Stimulated activated naive CD8-positive, alpha-beta T cell treated with anti-CD3 and anti-CD28 coated beads, Interleukin-15, amount 100 ng/mL, for 72 hours (primary cell): ENCODE measurements around the gene SERPINE2.
A peak's percentile ranks its signal among the peaks of the same experiment; 100 is the strongest.

Source experiments
- ATAC-seq: fragments of 150-1000 bp; cut with Tn5 transposase; 2 replicates; pipeline ENCODE4 v1.10.0; 2021; ENCODE audit warnings: mild to moderate bottlenecking, moderate library complexity
- DNase-seq, 2 donors: peaks; one replicate each; pipeline ENCODE4 v3.0.0; 2021 to 2022
- H3K27ac Mint-ChIP-seq, 2 donors: one replicate each; pipeline ENCODE4 v1.8.0; 2022; ENCODE audit warnings: mild to moderate bottlenecking in 2 of 2, mixed read lengths in 2 of 2, moderate library complexity in 2 of 2
- H3K27me3 Mint-ChIP-seq: one replicate; pipeline ENCODE4 v1.8.0; 2022; ENCODE audit warnings: mixed read lengths
- H3K4me1 Mint-ChIP-seq: one replicate; pipeline ENCODE4 v1.8.0; 2022; ENCODE audit warnings: mild to moderate bottlenecking, mixed read lengths
- H3K4me3 Mint-ChIP-seq, 2 donors: one replicate each; pipeline ENCODE4 v1.8.0; 2022; ENCODE audit warnings: mild to moderate bottlenecking in 2 of 2, mixed read lengths in 2 of 2, moderate library complexity in 1 of 2
- H3K9me3 Mint-ChIP-seq, 2 donors: one replicate each; pipeline ENCODE4 v1.8.0; 2022; ENCODE audit warnings: mixed read lengths in 2 of 2

The SERPINE2 gene

GRCh38 chr2:223979730-223980396, 59.2 kb downstream of the SERPINE2 start:
- Mint-ChIP-seq H3K27ac (no peak overlapping the region), H3K9me3 (no peaks in the 10 kb centered on the region), H3K27me3 (no peaks in the 10 kb centered on the region), H3K4me3 (no peak overlapping the region), H3K4me1 (peaks cover 6% of the 10 kb centered on the region)
- DNase-seq (no peak), ATAC-seq (no peak)

GRCh38 chr2:223978451-223978850, 60.6 kb downstream of the SERPINE2 start:
- no peaks in the 10 kb centered on the region for H3K9me3 Mint-ChIP-seq
- no peak overlapping the region for H3K4me3 Mint-ChIP-seq
- no peak for ATAC-seq
- no peaks in the 10 kb centered on the region for H3K27me3 Mint-ChIP-seq
- peak overlapping the region in 1 of 2 donors; percentile 38 for H3K27ac Mint-ChIP-seq
- H3K4me1 Mint-ChIP-seq, result peaks cover 6% of the 10 kb centered on the region
- no peak for DNase-seq

- DNase-seq (no peak), ATAC-seq (peak; percentile 77)
- no peak overlapping the region for H3K4me3 Mint-ChIP-seq
- no peaks in the 10 kb centered on the region for H3K27me3 Mint-ChIP-seq
- peaks cover 6% of the 10 kb centered on the region for H3K4me1 Mint-ChIP-seq
- H3K9me3 Mint-ChIP-seq, result no peaks in the 10 kb centered on the region
- no peak overlapping the region for H3K27ac Mint-ChIP-seq
Observed at GRCh38 chr2:223976635-223977226, 62.4 kb downstream of the SERPINE2 start.

- Mint-ChIP-seq H3K27me3 (no peaks in the 10 kb centered on the region), H3K4me3 (no peak overlapping the region), H3K27ac (no peak overlapping the region), H3K4me1 (peaks cover 6% of the 10 kb centered on the region), H3K9me3 (no peaks in the 10 kb centered on the region)
- ATAC-seq (no peak), DNase-seq (no peak)
Observed at GRCh38 chr2:223973606-223974005, 65.5 kb downstream of the SERPINE2 start.

- DNase-seq, result no peak
- no peaks in the 10 kb centered on the region for H3K9me3 Mint-ChIP-seq
- peaks cover 6% of the 10 kb centered on the region for H3K4me1 Mint-ChIP-seq
- peak overlapping the region in 1 of 2 donors; percentile 35 for H3K27ac Mint-ChIP-seq
- H3K27me3 Mint-ChIP-seq, result no peaks in the 10 kb centered on the region
- ATAC-seq, result no peak
- no peak overlapping the region for H3K4me3 Mint-ChIP-seq
Observed at GRCh38 chr2:223972656-223973102, 66.4 kb downstream of the SERPINE2 start.

GRCh38 chr2:223971731-223972130, 67.4 kb downstream of the SERPINE2 start:
- no peaks in the 10 kb centered on the region for H3K9me3 Mint-ChIP-seq
- no peak overlapping the region for H3K4me3 Mint-ChIP-seq
- H3K27me3 Mint-ChIP-seq, result no peaks in the 10 kb centered on the region
- ATAC-seq, result no peak
- no peak for DNase-seq
- peaks cover 5% of the 10 kb centered on the region for H3K4me1 Mint-ChIP-seq
- H3K27ac Mint-ChIP-seq, result no peak overlapping the region

GRCh38 chr2:223970343-223971128, 68.5 kb downstream of the SERPINE2 start:
- H3K27me3 Mint-ChIP-seq, result no peaks in the 10 kb centered on the region
- H3K9me3 Mint-ChIP-seq, result no peaks in the 10 kb centered on the region
- ATAC-seq (peak; percentile 66), DNase-seq (peak; percentile 32 to 49)
- no peak overlapping the region for H3K27ac Mint-ChIP-seq
- H3K4me3 Mint-ChIP-seq, result no peak overlapping the region
- H3K4me1 Mint-ChIP-seq, result peaks cover 8% of the 10 kb centered on the region

GRCh38 chr2:223969856-223970255, 69.2 kb downstream of the SERPINE2 start:
- Mint-ChIP-seq H3K27ac (no peak overlapping the region), H3K4me1 (peaks cover 8% of the 10 kb centered on the region), H3K9me3 (no peaks in the 10 kb centered on the region), H3K4me3 (no peak overlapping the region), H3K27me3 (no peaks in the 10 kb centered on the region)
- DNase-seq (no peak), ATAC-seq (peak; percentile 52)

- H3K4me3 Mint-ChIP-seq, result no peak overlapping the region
- H3K27me3 Mint-ChIP-seq, result no peaks in the 10 kb centered on the region
- H3K4me1 Mint-ChIP-seq, result peaks cover 8% of the 10 kb centered on the region
- ATAC-seq, result no peak
- no peaks in the 10 kb centered on the region for H3K9me3 Mint-ChIP-seq
- H3K27ac Mint-ChIP-seq, result no peak overlapping the region
- DNase-seq, result no peak
Observed at GRCh38 chr2:223969315-223969714, 69.8 kb downstream of the SERPINE2 start.

GRCh38 chr2:223967981-223968380, 71.1 kb downstream of the SERPINE2 start:
- Mint-ChIP-seq H3K4me3 (no peak overlapping the region), H3K9me3 (no peaks in the 10 kb centered on the region), H3K4me1 (peaks cover 8% of the 10 kb centered on the region), H3K27ac (no peak overlapping the region), H3K27me3 (no peaks in the 10 kb centered on the region)
- ATAC-seq (no peak), DNase-seq (no peak)

- DNase-seq (no peak), ATAC-seq (no peak)
- Mint-ChIP-seq H3K27ac (no peak overlapping the region), H3K4me3 (peak overlapping the region; percentile 50 to 65), H3K27me3 (no peaks in the 10 kb centered on the region), H3K9me3 (no peaks in the 10 kb centered on the region), H3K4me1 (peaks cover 53% of the 10 kb centered on the region)
Observed at GRCh38 chr2:223959688-223960087, 79.4 kb downstream of the SERPINE2 start.

- H3K9me3 Mint-ChIP-seq, result no peaks in the 10 kb centered on the region
- peaks cover 71% of the 10 kb centered on the region for H3K4me1 Mint-ChIP-seq
- DNase-seq (peak; percentile 95 to 98), ATAC-seq (peak; percentile 97)
- peak within 1 kb of the TSS; percentile 99 for H3K27ac Mint-ChIP-seq
- peak within 1 kb of the TSS; percentile 97 for H3K4me3 Mint-ChIP-seq
- H3K27me3 Mint-ChIP-seq, result no peaks in the 10 kb centered on the region
Observed at GRCh38 chr2:223957092-223957851, 81.8 kb downstream of the SERPINE2 start, which contains the start of gene MRPL44. MRPL44 (plus strand) TSS chr2:223957463; CDS start chr2:223957473, 10 bp downstream.

- Mint-ChIP-seq H3K9me3 (no peaks in the 10 kb centered on the region), H3K4me1 (peaks cover 66% of the 10 kb centered on the region), H3K4me3 (peak overlapping the region; percentile 64 to 97), H3K27ac (peak overlapping the region; percentile 68 to 84), H3K27me3 (no peaks in the 10 kb centered on the region)
- peak; percentile 74 for ATAC-seq
- DNase-seq, result peak in 1 of 2 donors; percentile 38
Observed at GRCh38 chr2:223956300-223956699, 82.8 kb downstream of the SERPINE2 start.

GRCh38 chr2:223954401-223954800, 84.7 kb downstream of the SERPINE2 start:
- H3K4me3 Mint-ChIP-seq, result no peak overlapping the region
- no peaks in the 10 kb centered on the region for H3K27me3 Mint-ChIP-seq
- no peak overlapping the region for H3K27ac Mint-ChIP-seq
- no peaks in the 10 kb centered on the region for H3K9me3 Mint-ChIP-seq
- peaks cover 66% of the 10 kb centered on the region for H3K4me1 Mint-ChIP-seq
- DNase-seq (no peak), ATAC-seq (no peak)

GRCh38 chr2:223952280-223952968, 86.7 kb downstream of the SERPINE2 start:
- Mint-ChIP-seq H3K27me3 (no peaks in the 10 kb centered on the region), H3K4me1 (peaks cover 84% of the 10 kb centered on the region), H3K9me3 (no peaks in the 10 kb centered on the region), H3K4me3 (no peak overlapping the region), H3K27ac (no peak overlapping the region)
- ATAC-seq (no peak), DNase-seq (no peak)
